Fibroblast of lung (primary cell): ENCODE measurements around the gene RINL. TPM values are rescaled to one million over a fixed set of nuclear protein-coding genes. Genes with fewer than 3 reads are reported as not detected.

Source experiments
- DNase-seq, 2 donors: peaks; one replicate each; pipeline versions ENCODE4 v3.0.0 to v3.0.0-alpha.2; 2010; ENCODE audit warnings: low read depth in 2 of 2
- H2AFZ ChIP-seq: 2 replicates; pipeline ENCODE4 v1.5.1; 2012; ENCODE audit warnings: low read length, control low read depth, inconsistent platforms
- H3K27ac ChIP-seq: 2 replicates; pipeline ENCODE4 v1.5.1; 2011; ENCODE audit warnings: low read length, control low read depth; ENCODE audit not compliant: insufficient read depth
- H3K27me3 ChIP-seq: 2 replicates; pipeline ENCODE4 v1.5.1; 2011; ENCODE audit warnings: mild to moderate bottlenecking, low read length; ENCODE audit not compliant: control insufficient read depth, insufficient read depth
- H3K36me3 ChIP-seq: 2 replicates; pipeline ENCODE4 v1.5.1; 2011; ENCODE audit warnings: low read length; ENCODE audit not compliant: control insufficient read depth, insufficient read depth
- H3K4me1 ChIP-seq: 2 replicates; pipeline ENCODE4 v1.5.1; 2011; ENCODE audit warnings: low read length; ENCODE audit not compliant: control insufficient read depth, insufficient read depth; ENCODE audit errors: extremely low read depth
- H3K4me2 ChIP-seq: 2 replicates; pipeline ENCODE4 v1.5.1; 2011; ENCODE audit warnings: low read length, control low read depth; ENCODE audit not compliant: insufficient read depth; ENCODE audit errors: extremely low read depth
- H3K4me3 ChIP-seq, 4 experiments: fragments of 200-600 bp in 1 of 4; sonication (generic) in 1 of 4; replicated peaks in 1 of 4; 2 replicates each; pipeline ENCODE4 v1.5.1; 2011 to 2016; ENCODE audit warnings: low read length in 4 of 4, low read depth in 3 of 4, mild to moderate bottlenecking in 3 of 4, control low read depth in 2 of 4, inconsistent platforms in 1 of 4, mixed read lengths in 1 of 4; ENCODE audit not compliant: insufficient read depth in 1 of 4; ENCODE audit errors: control extremely low read depth in 1 of 4
- H3K79me2 ChIP-seq: 2 replicates; pipeline ENCODE4 v1.5.1; 2012; ENCODE audit warnings: mild to moderate bottlenecking, low read length, inconsistent platforms; ENCODE audit not compliant: control insufficient read depth, insufficient read depth
- H3K9ac ChIP-seq: 2 replicates; pipeline ENCODE4 v1.5.1; 2011; ENCODE audit warnings: mild to moderate bottlenecking, low read length, control low read depth; ENCODE audit not compliant: insufficient read depth
- H3K9me3 ChIP-seq: 2 replicates; pipeline ENCODE4 v1.5.1; 2012; ENCODE audit warnings: low read depth, low read length; ENCODE audit not compliant: control insufficient read depth, insufficient read depth
- H4K20me1 ChIP-seq: 2 replicates; pipeline ENCODE4 v1.5.1; 2011; ENCODE audit warnings: low read length; ENCODE audit not compliant: control insufficient read depth, insufficient read depth; ENCODE audit errors: extremely low read depth
- CTCF ChIP-seq, 2 donors: IDR thresholded peaks in 1 of 2; conservative IDR thresholded peaks in 1 of 2; 1 replicate in 1 of 2; 2 replicates in 1 of 2; pipeline ENCODE4 v1.5.1; 2011 to 2012; ENCODE audit warnings: low read length in 2 of 2, control low read depth in 1 of 2, inconsistent platforms in 1 of 2, low read depth in 1 of 2, mild to moderate bottlenecking in 1 of 2
- EZH2 ChIP-seq: IDR thresholded peaks from 2 replicates; pipeline ENCODE4 v1.5.1; 2012; ENCODE audit warnings: low read length, control low read depth, mild to moderate bottlenecking; ENCODE audit errors: missing control alignments
- polyA plus RNA-seq, 2 donors: library from polyadenylated mRNA; depleted of rRNA in 1 of 2; stranded (reverse) in 1 of 2; unstranded in 1 of 2; fragments of >200 nt; gene quantifications; 2 replicates each; pipeline ENCODE4 v1.2.1, GENCODE V29; 2011 to 2012; ENCODE audit warnings: missing spikeins in 1 of 2
- total RNA-seq: library from RNA; depleted of rRNA; stranded (reverse); fragments of >200 nt; gene quantifications from 2 replicates; pipeline ENCODE4 v1.2.1, GENCODE V29; 2014

RINL gene
- total and polyA plus RNA-seq, 2 donors (not counting 1 experiment from before 2014, with no cell fraction given): 0.59 to 3.5 TPM

GRCh38 chr19:38892841-38893240 lies 14.8 kb upstream of the RINL start:
- Histone ChIP-seq H3K27me3 (no peaks in the 10 kb centered on the region), H3K4me3 (no peak overlapping the region), H3K9ac (no peak overlapping the region), H3K4me1 (no peaks in the 10 kb centered on the region), H3K27ac (no peak overlapping the region), H3K79me2 (no peaks in the 10 kb centered on the region), H3K36me3 (peaks cover 7% of the 10 kb centered on the region), H2AFZ (no peak overlapping the region), H4K20me1 (no peaks in the 10 kb centered on the region), H3K9me3 (no peaks in the 10 kb centered on the region), H3K4me2 (no peak overlapping the region)
- DNase-seq: no peak
- TF ChIP-seq EZH2 (no peak), CTCF (conservative IDR thresholded peaks at IDR 0.05 in 1 of 2, IDR thresholded peaks at IDR 0.05 in 1 of 2; ENCODE audit: low read depth in 1 of 2, low read length in 2 of 2) (no peak)

GRCh38 chr19:38891771-38892170 lies 13.7 kb upstream of the RINL start:
- no peak overlapping the region for H3K9ac ChIP-seq
- H3K27me3 ChIP-seq: no peaks in the 10 kb centered on the region
- H3K4me3 ChIP-seq: no peak overlapping the region
- DNase-seq: no peak
- no peak overlapping the region for H3K27ac ChIP-seq
- H3K36me3 ChIP-seq: peaks cover 7% of the 10 kb centered on the region
- TF ChIP-seq EZH2: no peak
- no peak for TF ChIP-seq CTCF (conservative IDR thresholded peaks at IDR 0.05 in 1 of 2, IDR thresholded peaks at IDR 0.05 in 1 of 2; ENCODE audit: low read depth in 1 of 2, low read length in 2 of 2)
- no peak overlapping the region for H3K4me2 ChIP-seq
- H4K20me1 ChIP-seq: no peaks in the 10 kb centered on the region
- no peak overlapping the region for H2AFZ ChIP-seq
- no peaks in the 10 kb centered on the region for H3K9me3 ChIP-seq
- H3K4me1 ChIP-seq: no peaks in the 10 kb centered on the region
- H3K79me2 ChIP-seq: no peaks in the 10 kb centered on the region

GRCh38 chr19:38890686-38891085 lies 12.6 kb upstream of the RINL start:
- Histone ChIP-seq H3K9ac (no peak overlapping the region), H2AFZ (no peak overlapping the region), H3K27ac (no peak overlapping the region), H3K4me2 (no peak overlapping the region), H3K36me3 (peaks cover 7% of the 10 kb centered on the region), H3K9me3 (no peaks in the 10 kb centered on the region), H3K4me3 (no peak overlapping the region), H4K20me1 (no peaks in the 10 kb centered on the region), H3K79me2 (no peaks in the 10 kb centered on the region), H3K4me1 (no peaks in the 10 kb centered on the region), H3K27me3 (no peaks in the 10 kb centered on the region)
- no peak for TF ChIP-seq CTCF (conservative IDR thresholded peaks at IDR 0.05 in 1 of 2, IDR thresholded peaks at IDR 0.05 in 1 of 2; ENCODE audit: low read depth in 1 of 2, low read length in 2 of 2)
- no peak for TF ChIP-seq EZH2
- DNase-seq: no peak
